ENCODE data around the gene GSG1L. TPM values are rescaled to one million over a fixed set of nuclear protein-coding genes. Genes with fewer than 3 reads are reported as not detected.

Gene GSG1L
- polyA plus RNA-seq, 3 donors = not detected

- no peak overlapping the region for H3K4me3 ChIP-seq (replicated peaks in 1 of 3; ENCODE audit: low read depth in 2 of 3, low read length in 3 of 3)
- H3K4me1 ChIP-seq (ENCODE audit: control insufficient read depth in 1 of 2, insufficient read depth in 2 of 2, low read length in 2 of 2) = no peaks in the 10 kb centered on the region
- H3K9me3 Mint-ChIP-seq = peaks cover 0 to 2% (median 0%) of the 10 kb centered on the region in 7 donors
- no peaks in the 10 kb centered on the region for H3K79me2 ChIP-seq (ENCODE audit: insufficient read depth, low read length)
- H3K36me3 ChIP-seq (replicated peaks in 1 of 2; ENCODE audit: control insufficient read depth in 1 of 2, insufficient read depth in 2 of 2, low read length in 2 of 2) = no peaks in the 10 kb centered on the region
- no peaks in the 10 kb centered on the region for H3K4me1 Mint-ChIP-seq
- WGBS (ENCODE audit: insufficient coverage) = 95% methylated on average over 2 of the region's 3 CpGs
- peaks cover 0 to 4% of the 10 kb centered on the region in 2 donors for H3K27me3 ChIP-seq (ENCODE audit: control insufficient read depth in 2 of 2, insufficient read depth in 2 of 2, low read length in 2 of 2)
- H3K9me3 ChIP-seq (replicated peaks in 1 of 2; ENCODE audit: control insufficient read depth in 1 of 2, insufficient read depth in 1 of 2, low read length in 2 of 2) = no peaks in the 10 kb centered on the region
- H3K27ac ChIP-seq (ENCODE audit: low read depth in 1 of 2, low read length in 2 of 2) = no peak overlapping the region
- DNase-seq = no peak
- TF ChIP-seq, protein P1, sequence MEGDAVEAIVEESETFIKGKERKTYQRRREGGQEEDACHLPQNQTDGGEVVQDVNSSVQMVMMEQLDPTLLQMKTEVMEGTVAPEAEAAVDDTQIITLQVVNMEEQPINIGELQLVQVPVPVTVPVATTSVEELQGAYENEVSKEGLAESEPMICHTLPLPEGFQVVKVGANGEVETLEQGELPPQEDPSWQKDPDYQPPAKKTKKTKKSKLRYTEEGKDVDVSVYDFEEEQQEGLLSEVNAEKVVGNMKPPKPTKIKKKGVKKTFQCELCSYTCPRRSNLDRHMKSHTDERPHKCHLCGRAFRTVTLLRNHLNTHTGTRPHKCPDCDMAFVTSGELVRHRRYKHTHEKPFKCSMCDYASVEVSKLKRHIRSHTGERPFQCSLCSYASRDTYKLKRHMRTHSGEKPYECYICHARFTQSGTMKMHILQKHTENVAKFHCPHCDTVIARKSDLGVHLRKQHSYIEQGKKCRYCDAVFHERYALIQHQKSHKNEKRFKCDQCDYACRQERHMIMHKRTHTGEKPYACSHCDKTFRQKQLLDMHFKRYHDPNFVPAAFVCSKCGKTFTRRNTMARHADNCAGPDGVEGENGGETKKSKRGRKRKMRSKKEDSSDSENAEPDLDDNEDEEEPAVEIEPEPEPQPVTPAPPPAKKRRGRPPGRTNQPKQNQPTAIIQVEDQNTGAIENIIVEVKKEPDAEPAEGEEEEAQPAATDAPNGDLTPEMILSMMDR (IDR thresholded peaks at IDR 0.05) = no peak
- no peak overlapping the region for H3K27ac Mint-ChIP-seq
- H3K27me3 Mint-ChIP-seq (ENCODE audit: low read depth in 3 of 3) = peaks cover 11 to 28% (median 19%) of the 10 kb centered on the region in 3 donors
- H3K4me2 ChIP-seq (replicated peaks; ENCODE audit: extremely low read depth, low read length, poor library complexity, severe bottlenecking) = no peak overlapping the region
- H4K20me1 ChIP-seq (ENCODE audit: insufficient read depth, low read length) = no peaks in the 10 kb centered on the region
- intact Hi-C loops (cut with micrococcal nuclease) = no loop called here
- H3K9ac ChIP-seq (ENCODE audit: insufficient read depth, low read length, poor library complexity, severe bottlenecking) = no peak overlapping the region
- H3K36me3 Mint-ChIP-seq = no peaks in the 10 kb centered on the region
- H2AFZ ChIP-seq (ENCODE audit: insufficient read depth, low read depth, low read length, poor library complexity, severe bottlenecking) = no peak overlapping the region
- H3K4me3 Mint-ChIP-seq = no peak overlapping the region
Observed at GRCh38 chr16:27853651-27854050, 209.9 kb downstream of the GSG1L start.

DNA sequence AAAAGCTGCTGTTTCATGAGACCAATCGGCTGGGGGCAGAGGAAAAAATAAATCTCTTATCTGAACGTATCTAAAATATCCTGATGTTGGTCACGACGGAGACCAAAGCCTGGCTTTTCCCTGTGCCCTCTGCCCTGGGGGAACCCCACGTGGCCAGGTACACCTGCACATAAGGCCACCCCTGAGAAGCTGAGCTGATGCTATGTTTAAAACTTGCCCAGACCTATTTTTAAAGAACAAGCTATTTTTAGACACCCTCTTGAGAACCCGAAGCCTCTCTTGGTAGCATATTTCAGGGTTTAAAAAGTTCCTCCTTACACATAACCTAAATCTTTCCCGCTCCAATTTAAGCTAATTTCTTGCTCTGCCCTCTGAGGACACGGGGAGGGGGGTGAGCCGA lies 210.4 kb downstream of the GSG1L start:
- H3K9ac ChIP-seq (ENCODE audit: insufficient read depth, low read length, poor library complexity, severe bottlenecking) = no peak overlapping the region
- no peak overlapping the region for H3K4me3 Mint-ChIP-seq
- peaks cover 0 to 2% (median 0%) of the 10 kb centered on the region in 7 donors for H3K9me3 Mint-ChIP-seq
- DNase-seq = no peak
- no peaks in the 10 kb centered on the region for H3K36me3 ChIP-seq (replicated peaks in 1 of 2; ENCODE audit: control insufficient read depth in 1 of 2, insufficient read depth in 2 of 2, low read length in 2 of 2)
- no peaks in the 10 kb centered on the region for H3K36me3 Mint-ChIP-seq
- TF ChIP-seq, protein P1 (IDR thresholded peaks at IDR 0.05) = no peak
- intact Hi-C loops (cut with micrococcal nuclease) = no loop called here
- H4K20me1 ChIP-seq (ENCODE audit: insufficient read depth, low read length) = no peaks in the 10 kb centered on the region
- H3K4me1 Mint-ChIP-seq = no peaks in the 10 kb centered on the region
- WGBS (ENCODE audit: insufficient coverage) = 3% methylated on average over 5 of the region's 9 CpGs
- H3K27ac ChIP-seq (ENCODE audit: low read depth in 1 of 2, low read length in 2 of 2) = no peak overlapping the region
- peaks cover 0 to 4% of the 10 kb centered on the region in 2 donors for H3K27me3 ChIP-seq (ENCODE audit: control insufficient read depth in 2 of 2, insufficient read depth in 2 of 2, low read length in 2 of 2)
- no peaks in the 10 kb centered on the region for H3K79me2 ChIP-seq (ENCODE audit: insufficient read depth, low read length)
- H3K4me1 ChIP-seq (ENCODE audit: control insufficient read depth in 1 of 2, insufficient read depth in 2 of 2, low read length in 2 of 2) = no peaks in the 10 kb centered on the region
- no peak overlapping the region for H3K27ac Mint-ChIP-seq
- H3K27me3 Mint-ChIP-seq (ENCODE audit: low read depth in 3 of 3) = peaks cover 11 to 28% (median 19%) of the 10 kb centered on the region in 3 donors
- no peak overlapping the region for H3K4me2 ChIP-seq (replicated peaks; ENCODE audit: extremely low read depth, low read length, poor library complexity, severe bottlenecking)
- H2AFZ ChIP-seq (ENCODE audit: insufficient read depth, low read depth, low read length, poor library complexity, severe bottlenecking) = no peak overlapping the region
- no peaks in the 10 kb centered on the region for H3K9me3 ChIP-seq (replicated peaks in 1 of 2; ENCODE audit: control insufficient read depth in 1 of 2, insufficient read depth in 1 of 2, low read length in 2 of 2)
- no peak overlapping the region for H3K4me3 ChIP-seq (replicated peaks in 1 of 3; ENCODE audit: low read depth in 2 of 3, low read length in 3 of 3)

Data from CD14-positive monocyte (primary cell).